GM08714 (cell line): ENCODE data around the gene P2RY8.
"Not testable (repeated sequence)": the region's sequence is repeated elsewhere in the genome, so short reads cannot be mapped to it uniquely, and the experiment has no call there.

Experiments used
- H3K4me3 ChIP-seq: fragments of 200-500 bp; sonication (Bioruptor generic); 2 replicates; pipeline ENCODE4 v1.5.1; 2014; ENCODE audit warnings: mild to moderate bottlenecking, low read length, inconsistent platforms
- ZNF274 ChIP-seq: IDR thresholded peaks from 2 replicates; pipeline ENCODE4 v1.6.1; 2012; ENCODE audit warnings: mild to moderate bottlenecking, low read depth, low read length

Gene P2RY8

GRCh38 chrX:1444561-1445500 is 92.2 kb downstream of the P2RY8 start:
- H3K4me3 ChIP-seq: no peak overlapping the region
- TF ChIP-seq ZNF274: no peak

- no peak overlapping the region for H3K4me3 ChIP-seq
- no peak for TF ChIP-seq ZNF274
Measured at GRCh38 chrX:1443496-1444075, 93.4 kb downstream of the P2RY8 start.

- TF ChIP-seq ZNF274: no peak
- no peak overlapping the region for H3K4me3 ChIP-seq
Measured at GRCh38 chrX:1442724-1443367, 94.1 kb downstream of the P2RY8 start.

- no peak overlapping the region for H3K4me3 ChIP-seq
- TF ChIP-seq ZNF274: no peak
Measured at GRCh38 chrX:1442016-1442665, 94.8 kb downstream of the P2RY8 start.

GRCh38 chrX:1440506-1440905 is 96.5 kb downstream of the P2RY8 start:
- H3K4me3 ChIP-seq: no peak overlapping the region
- TF ChIP-seq ZNF274: no peak

GRCh38 chrX:1435241-1435895 is 101.6 kb downstream of the P2RY8 start:
- no peak for TF ChIP-seq ZNF274
- no peak overlapping the region for H3K4me3 ChIP-seq

- no peak overlapping the region for H3K4me3 ChIP-seq
- TF ChIP-seq ZNF274: no peak
Measured at GRCh38 chrX:1434871-1435240, 102.1 kb downstream of the P2RY8 start.

GRCh38 chrX:1433646-1434357 is 103.2 kb downstream of the P2RY8 start:
- no peak overlapping the region for H3K4me3 ChIP-seq

GRCh38 chrX:1430451-1430850 is 106.5 kb downstream of the P2RY8 start:
- no peak for TF ChIP-seq ZNF274
- no peak overlapping the region for H3K4me3 ChIP-seq

More at GRCh38 chrX:1433646-1434357, 103.2 kb downstream of the P2RY8 start:
- no peak for TF ChIP-seq ZNF274

GRCh38 chrX:1427756-1428155 is 109.2 kb downstream of the P2RY8 start:
- no peak for TF ChIP-seq ZNF274
- H3K4me3 ChIP-seq: no peak overlapping the region

- H3K4me3 ChIP-seq: not testable (repeated sequence)
Measured at GRCh38 chrX:1426321-1426720, 110.7 kb downstream of the P2RY8 start.

- no peak for TF ChIP-seq ZNF274
- no peak overlapping the region for H3K4me3 ChIP-seq
Measured at GRCh38 chrX:1425381-1425780, 111.6 kb downstream of the P2RY8 start.

GRCh38 chrX:1424147-1424851 is 112.7 kb downstream of the P2RY8 start:
- no peak overlapping the region for H3K4me3 ChIP-seq
- TF ChIP-seq ZNF274: no peak

- no peak for TF ChIP-seq ZNF274
- H3K4me3 ChIP-seq: no peak overlapping the region
Measured at GRCh38 chrX:1423215-1423614, 113.8 kb downstream of the P2RY8 start.
